Endothelial cell of umbilical vein (primary cell): ENCODE results near the gene PIM2. TPM values are rescaled to one million over a fixed set of nuclear protein-coding genes. Genes with fewer than 3 reads are reported as not detected.

Experiments
- BruUV-seq: library from RNA; stranded (reverse); fragments of 400-500 nt; replicated peaks from 2 replicates; lab custom pipeline; 2021; lab: Mats Ljungman, UMichigan
- CTCF ChIA-PET: fragments of 300-600, 350-600 bp; sonication (Branson Sonifier 250); formaldehyde crosslinking; loops from one replicate; lab custom pipeline; 2021; ENCODE audit warnings: antibody characterized with exemption, inconsistent platforms; lab: Charles Lee
- POLR2A ChIA-PET: fragments of 300-600, 350-600 bp; sonication (Branson Sonifier 250); formaldehyde crosslinking; loops from one replicate; lab custom pipeline; 2021; ENCODE audit warnings: antibody characterized with exemption, inconsistent platforms; lab: Charles Lee
- DNase-seq: peaks from one replicate; pipeline ENCODE4 v3.0.0-alpha.2; 2011; ENCODE audit warnings: low read depth, low spot score
- FAIRE-seq: peaks from 2 replicates; lab custom pipeline; 2011; peaks lifted over from hg19 to GRCh38; lab: Jason Lieb, UNC
- H2AFZ ChIP-seq: 2 replicates; pipeline ENCODE4 v1.6.0; 2012; ENCODE audit warnings: low read depth, low read length, control low read depth, inconsistent platforms
- H3K27ac ChIP-seq: 2 replicates; pipeline ENCODE4 v1.5.1; 2011; ENCODE audit warnings: low read depth, mild to moderate bottlenecking, control low read depth, low read length, moderate library complexity; ENCODE audit not compliant: insufficient read depth
- H3K27me3 ChIP-seq, 2 experiments: 2 replicates each; pipeline versions ENCODE4 v1.6.0 to v1.6.1; 2011; ENCODE audit warnings: low read length in 2 of 2, mixed read lengths in 1 of 2; ENCODE audit not compliant: control insufficient read depth in 2 of 2, insufficient read depth in 2 of 2
- H3K36me3 ChIP-seq, 2 experiments: 2 replicates in 1 of 2; 3 replicates in 1 of 2; pipeline ENCODE4 v1.5.1; 2011; ENCODE audit warnings: low read length in 2 of 2, mild to moderate bottlenecking in 1 of 2, moderate library complexity in 1 of 2; ENCODE audit not compliant: control insufficient read depth in 2 of 2, insufficient read depth in 2 of 2; ENCODE audit errors: extremely low read depth in 1 of 2
- H3K4me1 ChIP-seq: 3 replicates; pipeline ENCODE4 v1.5.1; 2011; ENCODE audit warnings: mild to moderate bottlenecking, low read length; ENCODE audit not compliant: control insufficient read depth, insufficient read depth; ENCODE audit errors: extremely low read depth
- H3K4me2 ChIP-seq: 2 replicates; pipeline ENCODE4 v1.6.1; 2011; ENCODE audit warnings: low read length, control low read depth, mixed read lengths; ENCODE audit not compliant: insufficient read depth
- H3K4me3 ChIP-seq, 3 experiments: fragments of 200-600 bp in 1 of 3; sonication (generic), shearing (Covaris generic) in 1 of 3; replicated peaks in 1 of 3; 2 replicates each; pipeline ENCODE4 v1.5.1; 2011 to 2016; ENCODE audit warnings: control low read depth in 3 of 3, low read length in 3 of 3, mild to moderate bottlenecking in 2 of 3, inconsistent platforms in 1 of 3, low read depth in 1 of 3, moderate library complexity in 1 of 3; ENCODE audit not compliant: insufficient read depth in 1 of 3
- H3K79me2 ChIP-seq: 2 replicates; pipeline ENCODE4 v1.6.0; 2012; ENCODE audit warnings: low read length, inconsistent platforms; ENCODE audit not compliant: control insufficient read depth, insufficient read depth
- H3K9ac ChIP-seq: replicated peaks from 2 replicates; pipeline ENCODE3; 2011; ENCODE audit warnings: low read length, control low read depth; ENCODE audit not compliant: insufficient read depth; ENCODE audit errors: extremely low read depth
- H3K9me1 ChIP-seq: replicated peaks from 3 replicates; pipeline ENCODE4 v1.6.0; 2011; ENCODE audit warnings: mild to moderate bottlenecking, low read length; ENCODE audit not compliant: control insufficient read depth, insufficient read depth; ENCODE audit errors: extremely low read depth
- H3K9me3 ChIP-seq: replicated peaks from 2 replicates; pipeline ENCODE4 v1.5.1; 2012; ENCODE audit warnings: low read length, inconsistent platforms; ENCODE audit not compliant: control insufficient read depth, insufficient read depth
- H4K20me1 ChIP-seq: replicated peaks from 2 replicates; pipeline ENCODE3; 2011; ENCODE audit warnings: mild to moderate bottlenecking, low read length; ENCODE audit not compliant: control insufficient read depth, insufficient read depth; ENCODE audit errors: extremely low read depth
- CTCF ChIP-seq, 2 donors: IDR thresholded peaks; 1 replicate in 1 of 2; 2 replicates in 1 of 2; pipeline ENCODE4 v1.5.1; 2011; ENCODE audit warnings: low read length in 2 of 2, mild to moderate bottlenecking in 2 of 2, moderate library complexity in 2 of 2, control low read depth in 1 of 2, inconsistent platforms in 1 of 2, low read depth in 1 of 2; ENCODE audit not compliant: insufficient read depth in 1 of 2; ENCODE audit errors: extremely low read depth in 1 of 2
- EZH2 ChIP-seq: IDR thresholded peaks from 2 replicates; pipeline ENCODE4 v1.6.1; 2012; ENCODE audit warnings: borderline replicate concordance, low read depth, mild to moderate bottlenecking, moderate library complexity, low read length, inconsistent platforms; ENCODE audit not compliant: severe bottlenecking
- FOS ChIP-seq: IDR thresholded peaks from 2 replicates; pipeline ENCODE4 v1.6.1; 2011; ENCODE audit warnings: mild to moderate bottlenecking, low read length, moderate library complexity, borderline replicate concordance; ENCODE audit not compliant: insufficient read depth
- GATA2 ChIP-seq: IDR thresholded peaks from 2 replicates; pipeline ENCODE4 v1.7.0; 2011; ENCODE audit warnings: low read depth, mild to moderate bottlenecking, moderate library complexity, mixed read lengths, low read length; ENCODE audit not compliant: insufficient read length, insufficient read depth
- JUN ChIP-seq: IDR thresholded peaks from 2 replicates; pipeline ENCODE4 v1.6.1; 2011; ENCODE audit warnings: borderline replicate concordance, low read depth; ENCODE audit not compliant: insufficient read length, insufficient read depth
- MAX ChIP-seq: IDR thresholded peaks from 2 replicates; pipeline ENCODE4 v1.6.1; 2011; ENCODE audit not compliant: insufficient read depth, insufficient read length
- MYC ChIP-seq: IDR thresholded peaks from one replicate; pipeline ENCODE4 v1.6.1; 2011; ENCODE audit warnings: mild to moderate bottlenecking, low read depth, low read length
- POLR2A ChIP-seq: IDR thresholded peaks from 2 replicates; pipeline ENCODE4 v1.6.1; 2012; ENCODE audit warnings: low read depth, mild to moderate bottlenecking, control low read depth, low read length
- POLR2AphosphoS5 ChIP-seq: IDR thresholded peaks from 2 replicates; pipeline ENCODE4 v1.6.1; 2012; ENCODE audit warnings: low read depth, mild to moderate bottlenecking, control low read depth, low read length, moderate library complexity; ENCODE audit not compliant: insufficient read depth
- dilution Hi-C: fragments of 300-500 bp; cut with MboI; formaldehyde crosslinking; loops from one replicate; pipeline ENCODE4 v1.15.0; 2019; ENCODE audit warnings: low sequenced_read_pairs; ENCODE audit not compliant: extremely low pct_ligation_motif_present
- intact Hi-C: fragments of 100-400 bp; cut with micrococcal nuclease; formaldehyde crosslinking; loops from one replicate; pipeline ENCODE4 v1.10.0; 2022
- polyA plus RNA-seq, 4 experiments: library from polyadenylated mRNA; depleted of rRNA in 3 of 4; stranded (reverse) in 3 of 4; unstranded in 1 of 4; fragments of >200 nt; gene quantifications; 2 replicates each; pipeline versions ENCODE4 v1.2.1 to v1.2.3, GENCODE V29; 2011 to 2012; ENCODE audit warnings: missing spikeins in 1 of 4
- total RNA-seq: library from RNA; stranded (reverse); gene quantifications from 2 replicates; pipeline ENCODE4 v1.2.3, GENCODE V29; 2021

The PIM2 gene
- total and polyA plus RNA-seq, 2 donors (not counting 3 experiments of a cell fraction or from before 2014, with no cell fraction given), result 7.4 to 7.5 TPM

- H3K9ac ChIP-seq, result no peak overlapping the region
- intact Hi-C loops, result no loop called here
- POLR2A ChIA-PET, result no interaction called here
- DNase-seq, result no peak
- no peak overlapping the region for H3K4me2 ChIP-seq
- dilution Hi-C loops, result no loop called here
- H3K27ac ChIP-seq, result no peak overlapping the region
- peaks cover 2 to 24% of the 10 kb centered on the region in 2 experiments for H3K36me3 ChIP-seq
- FAIRE-seq, result no peak
- no peaks in the 10 kb centered on the region for H4K20me1 ChIP-seq
- H3K4me3 ChIP-seq, result no peak overlapping the region
- no peaks in the 10 kb centered on the region for H3K9me3 ChIP-seq
- TF ChIP-seq POLR2AphosphoS5 (no peak), FOS (no peak), EZH2 (no peak), MYC (no peak), JUN (no peak), GATA2 (no peak), POLR2A (no peak), CTCF (IDR thresholded peaks at IDR 0.05; ENCODE audit: extremely low read depth in 1 of 2, insufficient read depth in 1 of 2, low read depth in 1 of 2, low read length in 2 of 2) (no peak), MAX (no peak)
- peaks cover 32% of the 10 kb centered on the region for H3K79me2 ChIP-seq
- no peaks in the 10 kb centered on the region for H3K27me3 ChIP-seq
- no peak overlapping the region for H2AFZ ChIP-seq
- no peaks in the 10 kb centered on the region for H3K9me1 ChIP-seq
- no peaks in the 10 kb centered on the region for H3K4me1 ChIP-seq
- CTCF ChIA-PET, result no interaction called here
- no TSS peak for BruUV-seq
Measured at GRCh38 chrX:48938721-48939425, 20.0 kb upstream of the PIM2 start.
